Cerebellar cortex (tissue), 1 donor: ENCODE measurements around the gene GCLC.

Source experiments
- DNase-seq: peaks from one replicate; pipeline ENCODE4 v3.0.0-alpha.2; 2015; ENCODE audit warnings: low spot score

GCLC gene

GRCh38 chr6:53523511-53524454 lies 21.1 kb downstream of the GCLC start:
- no peak for DNase-seq

- DNase-seq = no peak
These were observed 24.5 kb downstream of the GCLC start for GRCh38 chr6:53520320-53520928.

- no peak for DNase-seq
These were observed 26.0 kb downstream of the GCLC start for GRCh38 chr6:53518862-53519261.

DNA sequence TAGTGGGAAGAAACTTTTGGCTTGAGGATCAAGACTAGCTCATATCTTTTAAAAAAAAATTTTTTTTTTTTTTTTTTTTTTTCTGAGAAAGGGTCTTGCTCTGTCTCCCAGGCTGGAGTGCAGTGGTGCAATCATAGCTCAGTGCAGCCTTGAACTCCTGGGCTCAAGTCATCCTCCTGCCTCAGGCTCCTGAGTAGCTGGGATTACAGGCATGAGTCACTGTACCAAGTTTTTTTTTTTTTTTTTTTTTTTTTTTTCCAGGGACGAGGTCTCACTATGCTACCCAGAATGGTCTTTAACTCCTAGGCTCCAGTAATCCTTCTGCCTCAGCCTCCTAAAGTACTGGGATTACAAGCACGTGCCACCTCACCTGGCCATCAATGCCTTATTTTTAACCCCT lies 27.9 kb downstream of the GCLC start:
- no peak for DNase-seq

GRCh38 chr6:53514677-53515076 lies 30.2 kb downstream of the GCLC start:
- no peak for DNase-seq

- no peak for DNase-seq
These were observed 31.4 kb downstream of the GCLC start for GRCh38 chr6:53513519-53513966.

- DNase-seq = no peak
These were observed 31.8 kb downstream of the GCLC start for GRCh38 chr6:53513056-53513455.

GRCh38 chr6:53512626-53513025 lies 32.3 kb downstream of the GCLC start:
- no peak for DNase-seq

DNA sequence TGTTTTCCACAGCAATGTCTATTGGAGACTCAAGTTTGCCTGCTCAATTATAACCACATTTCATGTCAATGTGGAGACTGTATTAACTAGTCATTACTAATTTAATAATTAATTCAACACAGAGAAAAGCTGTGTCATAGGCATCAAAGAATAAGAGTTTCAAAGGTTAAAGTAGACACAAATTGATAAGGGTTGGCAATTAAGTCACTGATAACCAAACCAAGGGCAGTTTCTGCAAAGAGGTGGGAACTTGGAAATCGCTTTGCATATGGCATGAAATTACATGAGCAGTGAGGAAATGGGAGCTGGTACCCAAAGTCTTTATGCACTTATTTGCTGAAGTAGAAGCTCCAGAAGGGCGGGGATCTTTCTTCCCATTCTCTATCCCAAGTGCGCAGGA lies 34.2 kb downstream of the GCLC start:
- no peak for DNase-seq

DNA sequence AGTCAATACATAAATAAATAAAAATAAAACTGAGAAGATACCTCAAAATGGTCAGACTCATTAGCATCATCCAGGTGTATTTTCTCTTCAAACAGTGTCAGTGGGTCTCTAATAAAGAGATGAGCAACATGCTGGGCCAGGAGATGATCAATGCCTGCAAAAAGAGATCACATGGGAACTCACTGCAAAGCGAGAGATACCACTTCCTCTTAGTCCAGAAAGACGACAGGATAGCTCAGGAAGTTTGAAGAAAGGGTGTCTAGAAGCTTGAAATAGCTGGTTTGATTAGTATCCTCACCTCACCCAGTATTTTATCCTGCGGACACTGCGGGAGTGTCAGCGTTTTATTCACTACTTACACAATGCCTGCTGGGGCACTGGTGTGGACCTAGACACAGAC lies 38.0 kb downstream of the GCLC start:
- DNase-seq = no peak

DNA sequence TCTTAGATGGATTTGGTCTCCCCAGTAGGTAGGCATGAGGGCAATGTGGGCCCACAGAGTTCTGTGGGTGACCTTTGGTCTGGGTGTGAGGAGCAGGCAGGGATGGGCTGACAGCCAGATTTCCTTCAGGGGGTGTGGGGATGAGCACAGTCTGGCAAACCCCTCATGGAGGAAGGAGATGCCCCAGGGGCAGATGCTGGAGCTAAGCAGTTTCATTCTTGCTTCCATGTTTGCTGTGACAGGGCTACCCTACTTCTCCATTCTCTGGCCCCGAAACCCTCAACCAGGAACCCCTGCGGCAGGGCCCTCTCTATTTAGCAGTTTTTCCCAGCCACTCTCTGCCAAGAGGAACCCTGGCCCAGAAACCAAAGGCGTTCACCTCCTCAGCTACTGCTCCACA lies 40.4 kb downstream of the GCLC start:
- no peak for DNase-seq

DNA sequence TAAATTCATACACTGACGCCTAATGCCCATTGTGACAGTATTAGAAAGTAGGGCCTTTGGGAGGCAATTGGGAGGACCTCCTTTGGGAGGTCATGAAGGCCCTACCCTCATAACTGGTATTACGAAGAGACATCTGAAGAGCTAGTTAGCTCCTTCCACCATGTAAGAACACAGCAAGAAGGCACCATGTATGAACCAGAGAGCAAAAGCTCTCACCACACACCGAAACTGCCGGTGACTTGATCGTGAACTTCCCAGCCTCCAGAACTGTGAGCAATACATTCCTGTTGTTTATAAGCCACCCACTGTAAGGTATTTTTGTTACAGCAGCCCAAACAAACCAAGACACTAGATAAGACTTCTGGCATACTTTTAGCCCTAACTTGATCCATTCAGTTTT lies 41.8 kb downstream of the GCLC start:
- no peak for DNase-seq

DNA sequence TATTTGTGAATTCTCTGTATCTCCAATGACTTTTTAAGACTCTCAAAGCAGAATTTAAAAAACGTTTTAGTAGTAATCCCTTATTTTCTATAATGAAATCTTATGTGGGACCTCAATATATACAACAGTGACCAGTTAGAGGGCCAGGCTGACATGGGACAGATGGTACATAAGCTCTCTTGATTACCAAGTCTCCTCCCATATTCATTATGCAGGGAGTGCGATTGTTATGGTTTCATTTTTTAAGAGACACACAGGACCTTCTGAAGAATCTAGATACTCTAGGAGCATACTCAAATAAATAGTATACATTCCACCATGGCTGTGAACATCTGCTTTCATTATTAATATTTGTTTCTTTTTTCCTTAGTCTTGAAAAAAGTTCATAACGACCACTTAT lies 43.5 kb downstream of the GCLC start:
- no peak for DNase-seq

- DNase-seq = no peak
These were observed 44.8 kb downstream of the GCLC start for GRCh38 chr6:53500095-53500494.

DNA sequence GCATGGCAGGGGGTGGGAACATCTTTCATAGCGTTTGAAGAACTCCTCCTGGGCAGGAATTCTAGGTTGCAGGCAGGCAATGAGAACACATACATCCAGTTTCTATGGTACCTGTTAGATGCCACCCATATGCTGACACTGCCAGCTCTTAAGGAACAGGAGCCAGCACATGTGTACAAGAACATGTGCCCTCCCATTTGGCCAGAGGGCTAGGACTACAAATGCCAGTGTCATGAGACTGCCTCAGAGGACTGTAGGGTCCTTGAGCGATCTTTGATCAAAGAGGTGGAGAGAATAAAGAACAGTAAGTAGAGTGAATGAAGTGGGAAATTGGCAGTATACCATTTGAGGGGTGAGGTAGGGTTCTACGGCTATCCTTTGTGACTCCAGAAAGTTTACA lies 45.8 kb downstream of the GCLC start:
- DNase-seq = no peak

GRCh38 chr6:53498649-53499048 lies 46.3 kb downstream of the GCLC start:
- no peak for DNase-seq

GRCh38 chr6:53497905-53498304 lies 47.0 kb downstream of the GCLC start:
- no peak for DNase-seq

GRCh38 chr6:53496797-53497375 lies 48.0 kb downstream of the GCLC start:
- DNase-seq = no peak

DNA sequence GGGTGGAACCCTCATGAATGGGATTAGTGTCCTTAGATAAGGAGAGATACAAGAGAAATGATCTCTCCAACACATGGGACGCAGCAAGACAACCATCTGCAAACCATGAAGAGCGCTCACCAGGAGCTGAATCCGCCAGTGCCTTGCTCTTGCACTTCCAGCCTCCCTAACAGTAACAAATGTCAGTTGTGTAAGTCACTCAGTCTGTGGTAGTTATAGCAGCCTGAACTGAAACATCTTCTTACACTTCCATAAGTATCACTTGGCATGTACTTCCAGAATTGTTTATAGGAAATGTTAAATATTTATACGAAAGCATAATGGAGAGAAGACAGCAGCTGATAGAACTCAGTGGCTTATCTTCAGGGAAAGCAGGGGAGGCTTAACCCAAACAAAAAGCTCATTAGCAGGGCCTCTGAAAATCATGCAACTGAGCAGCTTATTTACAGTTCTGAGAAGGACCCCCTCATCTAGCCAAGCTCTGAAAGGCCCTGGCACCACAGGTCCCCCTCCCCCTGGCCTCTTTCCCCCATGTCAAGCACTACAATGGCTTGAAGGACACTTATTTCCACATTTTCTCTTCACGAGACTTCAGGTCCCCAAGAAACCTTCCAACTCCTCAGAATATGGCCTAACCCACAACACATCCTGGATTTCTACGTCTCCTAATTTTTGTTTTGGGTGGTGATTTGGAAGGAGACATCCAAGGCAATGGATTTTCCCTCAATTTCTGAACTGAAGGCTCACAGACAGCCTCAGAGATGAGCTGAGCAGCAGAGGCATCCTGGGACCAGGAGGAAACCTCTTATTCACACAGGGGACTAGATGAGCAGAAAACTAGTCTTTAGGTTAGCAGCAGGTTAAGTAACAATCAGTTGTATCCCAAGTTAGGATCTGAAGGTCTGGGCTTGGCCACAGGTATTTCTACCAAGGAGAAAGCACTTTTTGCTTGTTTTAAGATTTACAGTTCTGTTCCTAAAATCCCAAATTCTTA lies 49.1 kb downstream of the GCLC start:
- DNase-seq = no peak

DNA sequence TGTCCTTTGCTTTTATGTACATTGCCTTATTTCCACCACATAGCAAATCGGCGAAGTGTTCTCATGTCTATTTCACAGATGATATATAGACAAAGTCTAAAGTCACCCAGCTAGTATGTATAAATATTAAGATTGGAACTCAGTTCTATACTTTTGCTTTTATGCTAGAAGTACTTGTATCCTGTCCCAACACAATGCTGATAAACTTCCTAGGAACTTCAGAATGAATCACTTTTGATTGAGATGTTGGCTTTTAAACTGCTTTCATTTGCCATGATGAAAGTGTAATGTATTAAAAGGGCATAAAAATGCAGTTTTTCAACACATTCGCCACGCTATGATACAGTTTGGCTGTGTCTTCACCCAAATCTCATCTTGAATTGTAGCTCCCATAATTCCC lies 50.8 kb downstream of the GCLC start:
- DNase-seq = no peak

DNA sequence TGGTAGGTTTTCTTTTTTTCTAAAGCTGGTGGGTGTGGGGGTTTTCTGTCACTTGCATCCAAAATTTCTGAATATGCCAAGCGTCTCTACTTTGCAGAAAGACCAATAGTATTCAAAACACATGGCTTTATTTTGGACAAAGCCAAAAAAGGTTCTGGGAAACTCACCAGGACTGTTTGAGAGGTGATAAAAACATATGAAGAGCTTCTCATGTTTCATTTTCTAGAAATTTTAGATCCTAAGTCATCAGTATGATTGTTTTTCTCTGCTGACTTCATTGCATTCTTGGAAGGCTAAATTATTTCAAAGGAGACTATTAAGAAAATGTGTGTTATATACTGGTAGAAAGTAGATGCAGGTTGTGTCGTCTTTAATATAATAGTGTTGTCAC lies 51.3 kb downstream of the GCLC start:
- no peak for DNase-seq
